ENCODE data around the gene KRTAP12-3. TPM values are rescaled to one million over a fixed set of nuclear protein-coding genes. Genes with fewer than 3 reads are reported as not detected.
"Not testable (repeated sequence)": the region's sequence is repeated elsewhere in the genome, so short reads cannot be mapped to it uniquely, and the experiment has no call there.

KRTAP12-3 gene
- polyA plus RNA-seq, 1 experiment, result not detected

DNA sequence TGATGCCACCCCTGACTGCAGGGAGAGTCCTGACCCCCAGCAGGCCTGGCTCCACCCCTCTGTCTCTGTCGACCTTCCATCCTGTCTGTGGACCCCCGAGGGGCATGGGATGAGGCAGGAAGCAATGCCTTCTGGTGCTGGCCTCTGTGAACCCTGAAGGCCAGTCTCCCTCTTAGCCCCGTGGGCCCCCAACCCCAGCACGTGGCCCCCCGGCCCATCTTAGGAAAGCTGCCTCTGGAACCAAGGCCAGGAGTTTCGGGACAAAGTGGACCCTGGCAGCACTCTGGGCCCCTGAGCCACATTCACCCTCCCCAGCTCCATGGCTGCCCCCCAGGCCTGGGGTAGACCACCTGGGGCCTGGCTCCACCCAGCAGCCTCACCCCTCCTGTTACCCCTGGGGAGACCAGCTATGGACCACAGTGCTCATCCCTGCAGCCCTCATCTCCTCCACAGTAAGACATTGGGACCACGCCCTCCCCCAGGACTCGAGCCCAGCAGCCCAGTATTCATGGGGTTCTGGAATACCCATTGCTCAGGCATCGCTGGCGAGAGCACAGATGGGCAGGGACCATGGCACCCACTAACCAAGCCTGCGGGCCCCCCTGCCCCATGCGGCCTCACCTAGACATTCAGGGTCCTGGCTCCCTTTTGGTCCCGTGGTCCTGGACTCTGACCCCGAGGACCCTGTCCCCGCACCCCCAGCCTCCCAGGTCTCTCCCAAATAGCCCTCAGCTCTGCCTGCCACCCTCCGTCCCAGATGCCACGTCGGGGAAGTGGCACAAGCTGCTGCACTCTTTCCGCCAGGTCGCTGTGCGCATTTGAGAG, 19.0 kb upstream of the KRTAP12-3 start:
- DNase-seq (ENCODE audit: low read depth); H3K36me3 ChIP-seq (ENCODE audit: control insufficient read depth, insufficient read depth, low read length); H3K27me3 ChIP-seq (ENCODE audit: control insufficient read depth, insufficient read depth, low read length); CTCF ChIA-PET; POLR2A ChIA-PET; H3K4me3 ChIP-seq (ENCODE audit: low read depth, low read length): not testable (repeated sequence)

DNA sequence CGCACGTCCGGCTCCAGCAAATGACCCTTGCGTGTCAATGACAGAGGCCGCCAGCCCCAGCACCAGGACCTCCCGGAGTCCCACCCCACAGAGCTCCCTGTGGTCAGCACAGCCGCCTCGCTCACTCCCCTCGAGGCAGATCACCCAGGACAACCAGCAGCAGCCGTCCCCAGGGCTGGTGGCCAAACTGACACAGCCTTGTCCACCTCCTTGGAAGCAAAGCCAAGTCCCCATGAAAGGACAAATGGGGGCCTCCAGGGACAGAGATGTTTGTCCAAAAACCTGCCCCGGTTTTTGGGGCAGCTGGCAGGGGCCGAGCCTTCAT, 18.4 kb upstream of the KRTAP12-3 start:
- ChIA-PET CTCF (no interaction called here), POLR2A (no interaction called here)
- TF ChIP-seq CTCF (IDR thresholded peaks at IDR 0.05; ENCODE audit: insufficient read depth, low read depth, low read length), result no peak
- no peak for DNase-seq (ENCODE audit: low read depth)
- H3K4me3 ChIP-seq (ENCODE audit: low read depth, low read length), result no peak overlapping the region
- no peaks in the 10 kb centered on the region for H3K36me3 ChIP-seq (ENCODE audit: control insufficient read depth, insufficient read depth, low read length)
- no peaks in the 10 kb centered on the region for H3K27me3 ChIP-seq (ENCODE audit: control insufficient read depth, insufficient read depth, low read length)

DNA sequence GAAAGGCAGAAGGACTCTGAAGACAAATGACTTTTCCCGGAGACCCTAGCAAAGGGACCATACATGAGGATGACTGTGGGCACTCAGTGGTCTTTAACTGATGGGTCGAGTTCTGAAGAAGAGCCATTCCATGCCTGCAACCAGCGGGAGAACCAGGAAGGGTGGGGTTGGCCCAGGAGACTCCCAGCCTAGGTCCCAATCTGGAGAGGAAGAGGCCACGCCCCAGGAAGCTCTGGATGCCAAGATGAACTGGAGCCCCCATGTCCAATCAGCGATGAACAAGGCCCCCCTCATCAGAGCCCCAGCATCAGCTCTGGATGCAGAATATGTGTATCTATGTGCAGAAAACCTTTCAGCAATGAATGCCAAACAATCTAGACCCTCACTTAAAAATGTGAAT, 17.0 kb upstream of the KRTAP12-3 start:
- H3K4me3 ChIP-seq (ENCODE audit: low read depth, low read length), result no peak overlapping the region
- no peaks in the 10 kb centered on the region for H3K36me3 ChIP-seq (ENCODE audit: control insufficient read depth, insufficient read depth, low read length)
- H3K27me3 ChIP-seq (ENCODE audit: control insufficient read depth, insufficient read depth, low read length), result no peaks in the 10 kb centered on the region
- TF ChIP-seq CTCF (IDR thresholded peaks at IDR 0.05; ENCODE audit: insufficient read depth, low read depth, low read length), result no peak
- no peak for DNase-seq (ENCODE audit: low read depth)
- ChIA-PET CTCF (no interaction called here), POLR2A (no interaction called here)

DNA sequence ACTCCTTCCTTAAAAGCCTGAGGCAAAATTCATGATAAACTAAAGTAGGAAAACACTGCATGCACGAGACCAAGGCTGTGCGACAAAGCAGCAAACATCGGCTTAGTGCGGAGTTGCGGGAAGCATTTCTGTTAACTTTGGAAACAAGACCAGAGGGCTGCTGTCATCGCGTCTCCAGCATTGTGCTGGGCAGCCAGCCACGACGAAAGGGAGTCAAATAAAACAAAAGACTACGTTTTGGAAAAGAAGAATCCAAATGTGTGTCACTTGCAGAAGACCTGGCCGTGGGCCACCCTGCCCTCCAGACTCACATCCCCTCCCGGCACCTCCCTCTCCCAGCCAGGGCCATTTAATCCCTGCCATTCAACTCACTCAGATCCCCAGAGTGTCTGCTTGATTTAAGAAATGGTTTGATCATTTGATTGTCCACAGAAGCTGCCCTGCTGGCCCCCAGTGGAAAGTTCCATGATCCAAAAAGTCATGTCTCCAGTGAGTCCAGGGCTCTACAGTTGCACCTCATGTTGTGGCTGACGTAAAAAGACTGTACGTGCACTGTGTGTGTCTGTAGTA, 13.9 kb upstream of the KRTAP12-3 start:
- ChIA-PET POLR2A (no interaction called here), CTCF (no interaction called here)
- Histone ChIP-seq H3K27me3 (ENCODE audit: control insufficient read depth, insufficient read depth, low read length) (no peaks in the 10 kb centered on the region), H3K4me3 (ENCODE audit: low read depth, low read length) (no peak overlapping the region), H3K36me3 (ENCODE audit: control insufficient read depth, insufficient read depth, low read length) (no peaks in the 10 kb centered on the region)
- no peak for DNase-seq (ENCODE audit: low read depth)
- TF ChIP-seq CTCF (IDR thresholded peaks at IDR 0.05; ENCODE audit: insufficient read depth, low read depth, low read length), result no peak

DNA sequence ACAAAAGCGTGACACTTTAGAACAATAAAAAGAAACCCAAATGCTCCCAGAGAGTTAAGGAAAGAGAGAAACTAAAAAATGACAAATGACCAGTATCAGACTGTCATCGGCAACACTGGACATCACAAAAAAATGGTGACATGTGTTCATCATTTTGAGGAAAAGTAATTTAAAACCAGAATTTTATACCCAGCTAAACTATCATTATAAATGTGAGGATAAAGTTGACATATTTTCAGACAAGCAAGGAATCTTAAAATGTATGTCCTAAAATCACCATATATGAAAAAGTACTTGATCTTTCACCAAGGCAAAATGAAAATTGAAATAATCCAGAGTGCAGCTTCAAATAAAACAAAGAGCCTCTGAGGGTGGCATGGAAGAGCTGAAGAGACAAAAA, 12.9 kb upstream of the KRTAP12-3 start:
- Histone ChIP-seq H3K4me3 (ENCODE audit: low read depth, low read length) (no peak overlapping the region), H3K27me3 (ENCODE audit: control insufficient read depth, insufficient read depth, low read length) (no peaks in the 10 kb centered on the region), H3K36me3 (ENCODE audit: control insufficient read depth, insufficient read depth, low read length) (no peaks in the 10 kb centered on the region)
- CTCF ChIA-PET, result no interaction called here
- DNase-seq (ENCODE audit: low read depth), result no peak
- TF ChIP-seq CTCF (IDR thresholded peaks at IDR 0.05; ENCODE audit: insufficient read depth, low read depth, low read length), result no peak
- POLR2A ChIA-PET, result no interaction called here

DNA sequence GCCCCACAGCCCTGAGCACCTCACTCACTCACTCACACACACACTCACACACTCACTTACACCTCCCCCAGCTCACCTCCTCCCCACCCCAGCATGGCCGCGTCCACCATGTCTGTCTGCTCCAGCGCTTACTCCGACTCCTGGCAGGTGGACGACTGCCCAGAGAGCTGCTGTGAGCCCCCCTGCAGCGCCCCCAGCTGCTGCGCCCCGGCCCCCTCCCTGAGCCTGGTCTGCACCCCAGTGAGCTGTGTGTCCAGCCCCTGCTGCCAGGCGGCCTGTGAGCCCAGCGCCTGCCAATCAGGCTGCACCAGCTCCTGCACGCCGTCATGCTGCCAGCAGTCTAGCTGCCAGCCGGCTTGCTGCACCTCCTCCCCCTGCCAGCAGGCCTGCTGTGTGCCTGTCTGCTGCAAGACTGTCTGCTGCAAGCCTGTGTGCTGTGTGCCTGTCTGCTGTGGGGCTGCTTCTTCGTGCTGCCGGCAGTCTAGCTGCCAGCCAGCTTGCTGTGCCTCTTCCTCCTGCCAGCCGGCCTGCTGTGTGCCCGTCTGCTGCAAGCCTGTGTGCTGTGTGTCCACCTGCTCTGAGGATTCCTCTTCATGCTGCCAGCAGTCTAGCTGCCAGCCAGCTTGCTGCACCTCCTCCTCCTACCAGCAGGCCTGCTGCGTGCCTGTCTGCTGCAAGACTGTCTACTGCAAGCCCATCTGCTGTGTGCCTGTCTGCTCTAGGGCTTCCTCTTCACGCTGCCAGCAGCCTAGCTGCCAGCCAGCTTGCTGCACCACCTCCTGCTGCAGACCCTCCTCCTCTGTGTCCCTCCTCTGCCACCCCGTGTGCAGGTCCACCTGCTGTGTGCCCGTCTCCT, 11.1 kb upstream of the KRTAP12-3 start, which contains the start of gene KRTAP10-11:
Gene KRTAP10-11 (plus strand): TSS at position 49 of the 856 bp plus-strand sequence. CDS start 45 bp downstream, at position 94.
- H3K4me3 ChIP-seq (ENCODE audit: low read depth, low read length); H3K36me3 ChIP-seq (ENCODE audit: control insufficient read depth, insufficient read depth, low read length); DNase-seq (ENCODE audit: low read depth); POLR2A ChIA-PET; H3K27me3 ChIP-seq (ENCODE audit: control insufficient read depth, insufficient read depth, low read length): not testable (repeated sequence)
- CTCF ChIA-PET, result interaction anchor here (0.6 kb wide), 1 partner anchor 89 kb away, joined by 3 read pairs; no protein-coding TSS in a partner anchor
